Amygdala (tissue), 56 donors: Measurements from ENCODE around the gene KCNC3.
A peak's percentile ranks its signal among the peaks of the same experiment; 100 is the strongest.
"Not testable (repeated sequence)": the region's sequence is repeated elsewhere in the genome, so short reads cannot be mapped to it uniquely, and the experiment has no call there.

Experiments used
- DNase-seq, 56 donors: peaks; one replicate each; lab custom pipeline; 2025; lab: John Stamatoyannopoulos, UW

Gene KCNC3

GRCh38 chr19:50357178-50358100 is 28.3 kb upstream of the KCNC3 start:
- DNase-seq = peak in 54 of 56 donors; percentile 22 to 92 (median 68)

- DNase-seq = no peak
These were observed 27.6 kb upstream of the KCNC3 start for GRCh38 chr19:50356691-50357177.

GRCh38 chr19:50353487-50353880 is 24.3 kb upstream of the KCNC3 start:
- DNase-seq = not testable (repeated sequence)

GRCh38 chr19:50352242-50352641 is 23.1 kb upstream of the KCNC3 start:
- no peak for DNase-seq

GRCh38 chr19:50349277-50350057 is 20.3 kb upstream of the KCNC3 start:
- DNase-seq = no peak

GRCh38 chr19:50347089-50347581 is 18.0 kb upstream of the KCNC3 start:
- DNase-seq = peak in 1 of 56 donors; percentile 4

GRCh38 chr19:50344661-50345318 is 15.6 kb upstream of the KCNC3 start:
- DNase-seq = peak in 2 of 56 donors; percentile 4 to 9

GRCh38 chr19:50341091-50341564 is 12.0 kb upstream of the KCNC3 start:
- DNase-seq = no peak

- DNase-seq = no peak
These were observed 11.2 kb upstream of the KCNC3 start for GRCh38 chr19:50340331-50340730.

- not testable (repeated sequence) for DNase-seq
These were observed 7.9 kb upstream of the KCNC3 start for GRCh38 chr19:50337031-50337430.

GRCh38 chr19:50334741-50335421 is 5.7 kb upstream of the KCNC3 start:
- DNase-seq = no peak

GRCh38 chr19:50333737-50334617 is 4.8 kb upstream of the KCNC3 start:
- DNase-seq = peak in 45 of 56 donors; percentile 45 to 95 (median 87)

- peak; percentile 36 to 96 (median 90) for DNase-seq
These were observed 4.1 kb upstream of the KCNC3 start for GRCh38 chr19:50333235-50333736.

GRCh38 chr19:50332244-50333038 is 3.3 kb upstream of the KCNC3 start:
- peak in 4 of 56 donors; percentile 16 to 26 (median 22) for DNase-seq

- DNase-seq = no peak
These were observed 2.7 kb upstream of the KCNC3 start for GRCh38 chr19:50331994-50332243.

- DNase-seq = no peak
These were observed 2.2 kb upstream of the KCNC3 start for GRCh38 chr19:50331221-50331993.
